ENCODE data around the gene PRKAR2B.

Gene PRKAR2B

GRCh38 chr7:107059468-107059867, 15.0 kb downstream of the PRKAR2B start:
- no peak overlapping the region for H3K27ac ChIP-seq
- H3K36me3 ChIP-seq, result no peaks in the 10 kb centered on the region
- no peak overlapping the region for H3K4me3 ChIP-seq (ENCODE audit: low read depth in 1 of 2, low read length in 1 of 2)
- no peaks in the 10 kb centered on the region for H3K4me1 ChIP-seq (ENCODE audit: control insufficient read depth in 1 of 2, insufficient read depth in 1 of 2, low read depth in 1 of 2, low read length in 1 of 2)
- no peaks in the 10 kb centered on the region for H3K27me3 ChIP-seq
- no peak for TF ChIP-seq CTCF (IDR thresholded peaks at IDR 0.05)
- H3K9me3 ChIP-seq, result no peaks in the 10 kb centered on the region

- Histone ChIP-seq H3K27me3 (no peaks in the 10 kb centered on the region), H3K36me3 (no peaks in the 10 kb centered on the region), H3K4me3 (ENCODE audit: low read depth in 1 of 2, low read length in 1 of 2) (no peak overlapping the region), H3K27ac (no peak overlapping the region), H3K9me3 (no peaks in the 10 kb centered on the region), H3K4me1 (ENCODE audit: control insufficient read depth in 1 of 2, insufficient read depth in 1 of 2, low read depth in 1 of 2, low read length in 1 of 2) (no peaks in the 10 kb centered on the region)
- TF ChIP-seq CTCF (IDR thresholded peaks at IDR 0.05), result no peak
Observed at GRCh38 chr7:107063245-107064120, 19.0 kb downstream of the PRKAR2B start.

GRCh38 chr7:107064255-107064654, 19.8 kb downstream of the PRKAR2B start:
- TF ChIP-seq CTCF (IDR thresholded peaks at IDR 0.05), result no peak
- Histone ChIP-seq H3K27me3 (no peaks in the 10 kb centered on the region), H3K9me3 (no peaks in the 10 kb centered on the region), H3K4me1 (ENCODE audit: control insufficient read depth in 1 of 2, insufficient read depth in 1 of 2, low read depth in 1 of 2, low read length in 1 of 2) (no peaks in the 10 kb centered on the region), H3K4me3 (ENCODE audit: low read depth in 1 of 2, low read length in 1 of 2) (no peak overlapping the region), H3K27ac (no peak overlapping the region), H3K36me3 (no peaks in the 10 kb centered on the region)

- no peaks in the 10 kb centered on the region for H3K9me3 ChIP-seq
- no peak overlapping the region for H3K27ac ChIP-seq
- H3K4me3 ChIP-seq (ENCODE audit: low read depth in 1 of 2, low read length in 1 of 2), result no peak overlapping the region
- no peak for TF ChIP-seq CTCF (IDR thresholded peaks at IDR 0.05)
- no peaks in the 10 kb centered on the region for H3K27me3 ChIP-seq
- no peaks in the 10 kb centered on the region for H3K4me1 ChIP-seq (ENCODE audit: control insufficient read depth in 1 of 2, insufficient read depth in 1 of 2, low read depth in 1 of 2, low read length in 1 of 2)
- H3K36me3 ChIP-seq, result no peaks in the 10 kb centered on the region
Observed at GRCh38 chr7:107065929-107066247, 21.4 kb downstream of the PRKAR2B start.

GRCh38 chr7:107068156-107068555, 23.7 kb downstream of the PRKAR2B start:
- TF ChIP-seq CTCF (IDR thresholded peaks at IDR 0.05), result no peak
- no peak overlapping the region for H3K27ac ChIP-seq

More at GRCh38 chr7:107068156-107068555, 23.7 kb downstream of the PRKAR2B start:
- Histone ChIP-seq H3K4me1 (ENCODE audit: control insufficient read depth in 1 of 2, insufficient read depth in 1 of 2, low read depth in 1 of 2, low read length in 1 of 2) (no peaks in the 10 kb centered on the region), H3K4me3 (ENCODE audit: low read depth in 1 of 2, low read length in 1 of 2) (no peak overlapping the region), H3K36me3 (no peaks in the 10 kb centered on the region), H3K9me3 (no peaks in the 10 kb centered on the region), H3K27me3 (no peaks in the 10 kb centered on the region)

Data from neutrophil (primary cell).